Nephron progenitor cell (in vitro differentiated cells): ENCODE data around the gene OXA1L.
"Not testable (repeated sequence)": the region's sequence is repeated elsewhere in the genome, so short reads cannot be mapped to it uniquely, and the experiment has no call there.

Experiments
- DNase-seq: peaks from one replicate; pipeline ENCODE4 v3.0.0; 2021
- H3K27ac Mint-ChIP-seq: 2 replicates; pipeline ENCODE4 v1.8.0; 2021; ENCODE audit warnings: mild to moderate bottlenecking, moderate library complexity, mixed read lengths
- H3K27me3 Mint-ChIP-seq: 2 replicates; pipeline ENCODE4 v1.8.0; 2021; ENCODE audit warnings: mild to moderate bottlenecking, low read depth, mixed read lengths; ENCODE audit not compliant: poor library complexity
- H3K36me3 Mint-ChIP-seq: 2 replicates; pipeline ENCODE4 v1.8.0; 2021; ENCODE audit warnings: low read depth, mixed read lengths
- H3K4me1 Mint-ChIP-seq: 2 replicates; pipeline ENCODE4 v1.8.0; 2021; ENCODE audit warnings: mixed read lengths
- H3K4me3 Mint-ChIP-seq: 2 replicates; pipeline ENCODE4 v1.8.0; 2021; ENCODE audit warnings: mild to moderate bottlenecking, moderate library complexity, mixed read lengths
- H3K9me3 Mint-ChIP-seq: 2 replicates; pipeline ENCODE4 v1.8.0; 2021; ENCODE audit warnings: mild to moderate bottlenecking, moderate library complexity, mixed read lengths
- TF ChIP-seq, protein P1 (sequence below): fragments of 200-600 bp; sonication (generic); IDR thresholded peaks from 2 replicates; pipeline ENCODE4 v1.5.0; 2021; ENCODE audit warnings: antibody characterized with exemption

OXA1L gene

DNA sequence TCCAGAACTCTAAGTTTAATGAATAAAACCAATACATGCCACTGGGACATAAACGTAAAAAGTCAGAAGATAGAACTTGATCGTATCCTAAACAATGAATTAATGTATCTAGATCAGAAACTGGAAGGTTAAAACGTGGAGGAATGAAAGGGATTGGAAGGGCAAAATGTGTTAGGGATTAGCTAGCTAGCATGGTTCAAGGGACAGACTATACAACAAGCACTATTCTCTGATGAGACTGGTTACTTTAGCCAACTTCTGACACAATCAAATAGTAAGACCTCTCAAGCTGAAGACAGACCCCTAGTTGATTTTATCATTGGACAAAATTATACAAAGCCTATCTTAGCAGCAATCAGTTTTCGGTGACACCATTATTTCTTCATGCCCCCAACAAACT is 18.7 kb upstream of the OXA1L start:
- Mint-ChIP-seq H3K4me1 (peaks cover 13% of the 10 kb centered on the region), H3K9me3 (no peaks in the 10 kb centered on the region), H3K4me3 (no peak overlapping the region), H3K27me3 (peaks cover 2% of the 10 kb centered on the region), H3K36me3 (no peaks in the 10 kb centered on the region), H3K27ac (no peak overlapping the region)
- TF ChIP-seq, protein P1, sequence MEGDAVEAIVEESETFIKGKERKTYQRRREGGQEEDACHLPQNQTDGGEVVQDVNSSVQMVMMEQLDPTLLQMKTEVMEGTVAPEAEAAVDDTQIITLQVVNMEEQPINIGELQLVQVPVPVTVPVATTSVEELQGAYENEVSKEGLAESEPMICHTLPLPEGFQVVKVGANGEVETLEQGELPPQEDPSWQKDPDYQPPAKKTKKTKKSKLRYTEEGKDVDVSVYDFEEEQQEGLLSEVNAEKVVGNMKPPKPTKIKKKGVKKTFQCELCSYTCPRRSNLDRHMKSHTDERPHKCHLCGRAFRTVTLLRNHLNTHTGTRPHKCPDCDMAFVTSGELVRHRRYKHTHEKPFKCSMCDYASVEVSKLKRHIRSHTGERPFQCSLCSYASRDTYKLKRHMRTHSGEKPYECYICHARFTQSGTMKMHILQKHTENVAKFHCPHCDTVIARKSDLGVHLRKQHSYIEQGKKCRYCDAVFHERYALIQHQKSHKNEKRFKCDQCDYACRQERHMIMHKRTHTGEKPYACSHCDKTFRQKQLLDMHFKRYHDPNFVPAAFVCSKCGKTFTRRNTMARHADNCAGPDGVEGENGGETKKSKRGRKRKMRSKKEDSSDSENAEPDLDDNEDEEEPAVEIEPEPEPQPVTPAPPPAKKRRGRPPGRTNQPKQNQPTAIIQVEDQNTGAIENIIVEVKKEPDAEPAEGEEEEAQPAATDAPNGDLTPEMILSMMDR: no peak
- no peak for DNase-seq

DNA sequence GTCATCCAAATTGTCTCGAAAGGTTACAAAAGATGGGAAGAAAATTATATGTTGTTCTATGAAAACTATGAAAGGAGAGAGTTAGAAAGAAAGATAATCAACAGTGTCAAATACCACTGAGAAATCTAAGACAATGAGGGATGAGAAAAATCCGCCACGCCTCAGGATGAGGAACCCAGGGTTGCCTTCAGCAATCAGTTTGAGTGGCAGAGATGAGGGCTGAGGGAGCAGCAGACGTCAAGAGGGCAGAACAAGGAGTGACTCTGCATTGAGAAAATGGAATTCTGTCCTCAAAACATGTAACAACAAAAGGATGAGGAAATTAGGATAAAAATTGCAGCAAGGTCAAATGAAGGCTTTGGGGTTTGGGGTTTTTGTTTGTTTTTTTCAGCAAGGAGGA is 18.3 kb upstream of the OXA1L start:
- no peak overlapping the region for H3K4me3 Mint-ChIP-seq
- no peaks in the 10 kb centered on the region for H3K36me3 Mint-ChIP-seq
- H3K4me1 Mint-ChIP-seq: peaks cover 13% of the 10 kb centered on the region
- H3K27me3 Mint-ChIP-seq: no peaks in the 10 kb centered on the region
- no peak overlapping the region for H3K27ac Mint-ChIP-seq
- no peak for DNase-seq
- no peaks in the 10 kb centered on the region for H3K9me3 Mint-ChIP-seq
- TF ChIP-seq, protein P1: no peak

DNA sequence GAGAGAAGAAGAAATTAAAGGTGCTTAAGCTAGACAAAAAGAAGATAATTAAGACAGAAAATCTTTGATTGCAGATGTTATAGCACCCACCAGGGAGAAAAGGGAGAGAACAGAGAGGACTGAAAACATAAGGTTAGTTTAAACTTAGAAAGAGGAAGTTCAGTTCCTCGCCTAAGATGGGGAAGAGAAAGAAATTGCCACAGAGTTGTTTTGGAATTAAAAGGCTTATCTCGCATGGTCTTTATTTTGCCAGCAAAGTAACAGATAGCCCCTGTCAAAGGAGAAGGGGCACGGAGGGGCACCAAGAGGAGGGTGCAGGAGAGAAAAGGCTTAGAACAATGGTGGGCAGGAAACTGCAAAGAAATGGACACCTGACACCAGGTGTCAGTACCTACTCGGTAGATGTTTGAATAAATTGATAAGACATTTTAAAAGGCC is 17.8 kb upstream of the OXA1L start:
- Mint-ChIP-seq H3K9me3 (no peaks in the 10 kb centered on the region), H3K27ac (no peak overlapping the region), H3K4me3 (no peak overlapping the region), H3K36me3 (no peaks in the 10 kb centered on the region), H3K4me1 (peaks cover 13% of the 10 kb centered on the region), H3K27me3 (no peaks in the 10 kb centered on the region)
- TF ChIP-seq, protein P1: no peak
- DNase-seq: no peak

DNA sequence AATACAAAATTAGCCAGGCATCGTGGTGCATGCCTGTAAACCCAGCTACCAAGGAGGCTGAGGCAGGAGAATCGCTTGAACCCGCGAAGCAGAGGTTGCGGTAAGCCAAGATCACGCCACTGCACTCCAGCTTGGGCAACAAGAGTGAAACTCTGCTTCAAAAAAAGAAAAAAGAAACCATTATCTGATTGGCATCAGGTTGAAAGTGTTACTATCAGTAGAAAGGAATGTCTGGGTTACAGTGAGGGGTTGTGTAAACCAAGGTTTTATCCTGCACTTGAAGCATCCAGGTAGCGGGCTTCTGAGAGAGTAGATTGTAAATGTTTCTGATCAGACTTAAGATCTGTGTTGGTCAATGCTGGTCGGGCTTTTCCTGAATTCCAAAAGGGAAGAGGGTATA is 14.1 kb upstream of the OXA1L start:
- no peak for DNase-seq
- Mint-ChIP-seq H3K27me3 (no peaks in the 10 kb centered on the region), H3K36me3 (no peaks in the 10 kb centered on the region), H3K4me1 (peaks cover 13% of the 10 kb centered on the region), H3K9me3 (no peaks in the 10 kb centered on the region), H3K27ac (no peak overlapping the region), H3K4me3 (no peak overlapping the region)
- TF ChIP-seq, protein P1: no peak

DNA sequence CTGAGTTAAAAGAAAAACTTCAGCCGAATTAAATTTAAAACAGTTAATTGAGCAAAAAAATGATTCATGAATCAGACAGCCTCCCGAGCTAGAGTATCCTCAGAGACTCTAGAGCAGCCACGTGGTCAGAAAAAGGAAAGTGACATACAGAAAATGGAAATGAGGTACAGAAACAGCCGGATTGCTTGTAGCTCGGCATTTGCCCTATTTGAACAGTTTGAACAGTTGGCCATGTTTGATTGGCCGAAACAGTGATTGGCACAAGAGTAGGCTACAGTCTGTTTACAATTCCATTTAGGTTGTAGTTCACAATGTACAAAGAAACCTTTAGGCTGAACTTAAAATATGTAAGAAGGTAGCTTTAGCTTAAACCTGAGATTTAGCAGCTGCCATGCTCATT is 12.9 kb upstream of the OXA1L start:
- H3K36me3 Mint-ChIP-seq: no peaks in the 10 kb centered on the region
- H3K27me3 Mint-ChIP-seq: no peaks in the 10 kb centered on the region
- peaks cover 9% of the 10 kb centered on the region for H3K4me1 Mint-ChIP-seq
- no peak overlapping the region for H3K27ac Mint-ChIP-seq
- DNase-seq: no peak
- H3K9me3 Mint-ChIP-seq: peaks cover 8% of the 10 kb centered on the region
- H3K4me3 Mint-ChIP-seq: no peak overlapping the region
- TF ChIP-seq, protein P1: no peak

DNA sequence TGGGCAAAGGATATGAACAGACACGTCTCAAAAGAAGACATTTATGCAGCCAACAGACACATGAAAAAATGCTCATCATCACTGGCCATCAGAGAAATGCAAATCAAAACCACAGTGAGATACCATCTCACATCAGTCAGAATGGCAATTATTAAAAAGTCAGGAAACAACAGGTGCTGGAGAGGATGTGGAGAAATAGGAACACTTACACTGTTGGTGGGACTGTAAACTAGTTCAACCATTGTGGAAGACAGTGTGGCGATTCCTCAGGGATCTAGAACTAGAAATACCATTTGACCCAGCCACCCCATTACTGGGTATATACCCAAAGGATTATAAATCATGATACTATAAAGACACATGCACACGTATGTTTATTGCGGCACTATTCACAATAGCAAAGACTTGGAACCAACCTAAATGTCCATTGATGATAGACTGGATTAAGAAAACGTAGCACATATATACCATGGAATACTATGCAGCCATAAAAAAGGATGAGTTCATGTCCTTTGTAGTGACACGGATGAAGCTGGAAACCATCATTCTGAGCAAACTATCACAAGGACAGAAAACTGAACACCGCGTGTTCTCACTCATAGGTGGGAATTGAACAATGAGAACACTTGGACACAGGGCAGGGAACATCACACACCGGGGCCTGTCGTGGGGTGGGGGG is 8.4 kb upstream of the OXA1L start:
- H3K4me1 Mint-ChIP-seq, DNase-seq, H3K27ac Mint-ChIP-seq, H3K4me3 Mint-ChIP-seq, H3K27me3 Mint-ChIP-seq: not testable (repeated sequence)
- peaks cover 43% of the 10 kb centered on the region for H3K9me3 Mint-ChIP-seq
- peaks cover 36% of the 10 kb centered on the region for H3K36me3 Mint-ChIP-seq
